HG03457 (cell line): ENCODE measurements around the gene MRAS.
"Not testable (repeated sequence)": the region's sequence is repeated elsewhere in the genome, so short reads cannot be mapped to it uniquely, and the experiment has no call there.

ENCODE experiments used
- ATAC-seq: cut with Tn5 transposase; IDR thresholded peaks from one replicate; pipeline ENCODE4 v1.9.1; 2021; ENCODE audit warnings: moderate number of reproducible peaks; ENCODE audit not compliant: unreplicated experiment

MRAS gene

GRCh38 chr3:138442433-138442832 lies 94.1 kb downstream of the MRAS start:
- ATAC-seq: no peak

GRCh38 chr3:138443091-138443490 lies 94.7 kb downstream of the MRAS start:
- ATAC-seq: no peak

GRCh38 chr3:138443521-138444503 lies 95.4 kb downstream of the MRAS start:
- ATAC-seq: no peak

- ATAC-seq: no peak
These were observed 96.9 kb downstream of the MRAS start for GRCh38 chr3:138445236-138445635.

- ATAC-seq: no peak
These were observed 97.3 kb downstream of the MRAS start for GRCh38 chr3:138445654-138446053.

GRCh38 chr3:138448631-138449030 lies 100.3 kb downstream of the MRAS start:
- ATAC-seq: no peak

- no peak for ATAC-seq
These were observed 101.1 kb downstream of the MRAS start for GRCh38 chr3:138449490-138449889.

GRCh38 chr3:138450181-138450580 lies 101.8 kb downstream of the MRAS start:
- no peak for ATAC-seq

- no peak for ATAC-seq
These were observed 102.5 kb downstream of the MRAS start for GRCh38 chr3:138450704-138451424.

- ATAC-seq: no peak
These were observed 103.3 kb downstream of the MRAS start for GRCh38 chr3:138451595-138452162.

GRCh38 chr3:138452436-138452835 lies 104.1 kb downstream of the MRAS start:
- ATAC-seq: no peak

- not testable (repeated sequence) for ATAC-seq
These were observed 105.6 kb downstream of the MRAS start for GRCh38 chr3:138453940-138454339.
